ENCODE measurements around the gene RUVBL2. TPM values are rescaled to one million over a fixed set of nuclear protein-coding genes. Genes with fewer than 3 reads are reported as not detected.

RUVBL2 gene
- total RNA-seq, 4 donors from 2014 or later = 69.2 to 120 (median 78.5) TPM

DNA sequence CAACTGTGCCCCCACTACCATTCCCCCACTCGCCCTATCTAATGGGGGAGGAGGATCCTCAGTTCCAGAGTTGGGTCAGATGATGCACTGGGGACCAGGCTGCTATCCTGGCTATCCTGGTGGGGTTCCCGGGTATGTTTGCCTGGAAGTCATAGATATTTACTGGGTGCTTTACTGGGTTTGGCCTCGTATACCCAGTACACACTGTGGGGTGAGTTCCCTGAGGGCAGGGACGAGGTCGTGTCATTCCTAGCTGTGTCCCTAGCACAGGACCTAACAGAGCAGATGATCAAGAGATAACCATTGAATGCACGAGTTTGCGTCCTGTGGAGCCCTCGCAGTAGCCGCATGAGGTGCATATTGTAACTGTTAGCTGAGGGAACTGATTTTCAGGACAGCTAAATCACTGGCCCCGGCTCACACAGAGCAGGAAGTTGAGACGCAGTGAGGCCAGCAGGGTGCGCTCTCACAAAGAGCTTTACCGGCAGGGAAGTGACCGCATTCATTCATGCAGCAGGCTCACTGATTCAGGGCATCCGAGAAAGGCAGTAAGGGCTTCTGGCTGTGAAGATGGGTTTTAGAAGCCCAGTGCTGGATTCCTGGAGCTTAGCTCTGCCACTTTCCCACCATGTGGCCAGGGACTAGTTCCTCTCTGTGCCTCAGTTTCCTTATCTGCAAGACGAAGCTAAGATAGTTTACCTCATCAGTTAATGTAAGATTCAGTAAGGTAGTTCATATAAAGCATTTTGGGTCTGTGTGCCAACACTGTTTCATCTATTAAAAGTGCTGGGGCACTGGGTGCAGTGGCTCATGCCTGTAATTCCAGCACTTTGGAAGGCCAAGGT lies 6.0 kb downstream of the RUVBL2 start:
- no peaks in the 10 kb centered on the region for H3K27me3 ChIP-seq
- DNase-seq (ENCODE audit: low spot score in 2 of 2) = no peak
- 48 to 62% methylated on average over 15 to 16 of the region's 16 CpGs for WGBS, 2 donors
- no peaks in the 10 kb centered on the region for H3K9me3 ChIP-seq
- TF ChIP-seq EP300 (IDR thresholded peaks at IDR 0.05) = no peak
- TF ChIP-seq, protein P1, sequence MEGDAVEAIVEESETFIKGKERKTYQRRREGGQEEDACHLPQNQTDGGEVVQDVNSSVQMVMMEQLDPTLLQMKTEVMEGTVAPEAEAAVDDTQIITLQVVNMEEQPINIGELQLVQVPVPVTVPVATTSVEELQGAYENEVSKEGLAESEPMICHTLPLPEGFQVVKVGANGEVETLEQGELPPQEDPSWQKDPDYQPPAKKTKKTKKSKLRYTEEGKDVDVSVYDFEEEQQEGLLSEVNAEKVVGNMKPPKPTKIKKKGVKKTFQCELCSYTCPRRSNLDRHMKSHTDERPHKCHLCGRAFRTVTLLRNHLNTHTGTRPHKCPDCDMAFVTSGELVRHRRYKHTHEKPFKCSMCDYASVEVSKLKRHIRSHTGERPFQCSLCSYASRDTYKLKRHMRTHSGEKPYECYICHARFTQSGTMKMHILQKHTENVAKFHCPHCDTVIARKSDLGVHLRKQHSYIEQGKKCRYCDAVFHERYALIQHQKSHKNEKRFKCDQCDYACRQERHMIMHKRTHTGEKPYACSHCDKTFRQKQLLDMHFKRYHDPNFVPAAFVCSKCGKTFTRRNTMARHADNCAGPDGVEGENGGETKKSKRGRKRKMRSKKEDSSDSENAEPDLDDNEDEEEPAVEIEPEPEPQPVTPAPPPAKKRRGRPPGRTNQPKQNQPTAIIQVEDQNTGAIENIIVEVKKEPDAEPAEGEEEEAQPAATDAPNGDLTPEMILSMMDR (IDR thresholded peaks at IDR 0.05) = peak; percentile 24 to 57 (median 39)
- H3K36me3 ChIP-seq = peaks cover 0 to 52% (median 5%) of the 10 kb centered on the region in 3 donors
- H3K4me3 ChIP-seq = no peak overlapping the region
- no peak overlapping the region for H3K27ac ChIP-seq
- H3K4me1 ChIP-seq = peaks cover 0 to 9% (median 3%) of the 10 kb centered on the region in 4 donors

DNA sequence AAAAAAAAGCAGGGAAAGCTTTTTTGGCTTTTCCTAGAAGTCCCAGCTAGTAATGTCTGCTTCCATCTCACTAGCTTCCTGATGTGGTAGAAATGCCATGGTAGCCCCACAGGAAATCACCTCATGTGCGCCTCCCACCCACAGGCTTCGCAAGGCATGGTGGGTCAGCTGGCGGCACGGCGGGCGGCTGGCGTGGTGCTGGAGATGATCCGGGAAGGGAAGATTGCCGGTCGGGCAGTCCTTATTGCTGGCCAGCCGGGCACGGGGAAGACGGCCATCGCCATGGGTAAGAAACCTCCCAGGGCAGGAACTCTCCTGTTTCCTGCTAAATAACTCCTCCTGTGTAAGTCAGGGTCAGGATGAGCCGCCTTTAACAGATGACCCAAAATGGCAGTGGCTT lies 10.4 kb downstream of the RUVBL2 start:
- Histone ChIP-seq H3K27ac (no peak overlapping the region), H3K9me3 (no peaks in the 10 kb centered on the region), H3K4me1 (no peaks in the 10 kb centered on the region), H3K36me3 (peaks cover 0 to 93% (median 5%) of the 10 kb centered on the region in 3 donors), H3K27me3 (no peaks in the 10 kb centered on the region), H3K4me3 (no peak overlapping the region)
- TF ChIP-seq EP300 (IDR thresholded peaks at IDR 0.05) (no peak), POLR2A (IDR thresholded peaks at IDR 0.05) (no peak)
- TF ChIP-seq, protein P1 (IDR thresholded peaks at IDR 0.05) = no peak
- no peak for DNase-seq (ENCODE audit: low spot score in 2 of 2)
- 97 to 98% methylated on average over 15 of the region's 15 CpGs for WGBS, 2 donors

DNA sequence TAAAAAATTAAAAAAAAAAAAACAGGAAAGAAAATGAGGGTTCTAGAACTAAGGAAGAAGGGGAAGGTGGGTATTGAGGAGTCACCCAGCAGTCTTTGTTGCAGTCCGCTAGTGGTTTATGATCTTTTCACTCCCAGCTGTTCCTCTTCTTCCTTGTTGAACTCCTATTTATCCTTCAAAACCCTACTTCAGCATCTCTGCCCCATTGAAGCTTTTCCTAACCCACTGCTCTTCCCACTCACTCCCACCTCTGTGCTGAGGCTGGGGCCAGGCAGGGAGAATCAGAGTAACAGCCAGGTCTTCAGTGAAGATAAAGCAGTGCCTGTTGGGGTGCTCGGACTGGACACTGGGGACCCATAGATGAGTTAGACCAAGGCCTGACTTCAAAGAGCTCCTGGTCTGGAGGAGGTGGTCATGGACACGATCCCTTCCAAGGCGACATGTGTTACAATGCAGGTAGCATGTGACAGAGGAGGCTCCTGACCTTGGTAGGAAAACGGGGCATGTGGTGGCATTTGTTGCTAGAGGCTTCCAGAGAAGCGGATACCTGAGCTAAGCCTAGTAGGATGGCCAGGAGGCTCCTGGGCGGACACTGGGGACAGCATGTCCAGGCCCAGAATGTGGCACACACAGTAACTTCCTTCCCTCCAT lies 11.4 kb downstream of the RUVBL2 start:
- H3K4me1 ChIP-seq = no peaks in the 10 kb centered on the region
- H3K36me3 ChIP-seq = peaks cover 0 to 95% (median 8%) of the 10 kb centered on the region in 3 donors
- TF ChIP-seq EP300 (IDR thresholded peaks at IDR 0.05) = no peak
- no peak for TF ChIP-seq POLR2A (IDR thresholded peaks at IDR 0.05)
- TF ChIP-seq, protein P1 (IDR thresholded peaks at IDR 0.05) = no peak
- no peak overlapping the region for H3K27ac ChIP-seq
- no peak overlapping the region for H3K4me3 ChIP-seq
- H3K9me3 ChIP-seq = no peaks in the 10 kb centered on the region
- 92 to 94% methylated on average over 7 of the region's 7 CpGs for WGBS, 2 donors
- no peak for DNase-seq (ENCODE audit: low spot score in 2 of 2)
- H3K27me3 ChIP-seq = no peaks in the 10 kb centered on the region

DNA sequence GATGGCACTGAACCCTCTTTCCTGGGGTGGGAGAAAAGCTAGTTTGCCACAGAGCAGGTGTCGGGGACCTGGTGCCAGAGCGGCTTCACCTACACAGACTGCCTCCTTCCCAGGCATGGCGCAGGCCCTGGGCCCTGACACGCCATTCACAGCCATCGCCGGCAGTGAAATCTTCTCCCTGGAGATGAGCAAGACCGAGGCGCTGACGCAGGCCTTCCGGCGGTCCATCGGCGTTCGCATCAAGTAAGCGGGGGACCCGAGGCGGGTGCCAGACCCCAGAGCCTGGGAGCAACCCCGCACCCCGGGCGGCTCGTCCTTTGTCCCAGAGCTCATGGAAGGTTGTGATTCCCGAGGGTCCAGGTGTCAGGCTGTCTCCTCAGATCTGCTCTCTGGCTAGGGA lies 13.2 kb downstream of the RUVBL2 start:
- WGBS, 2 donors = 93 to 97% methylated on average over 14 to 22 of the region's 22 CpGs

More for the DNA sequence above, 13.2 kb downstream of the RUVBL2 start:
- peaks cover 0 to 96% (median 18%) of the 10 kb centered on the region in 3 donors for H3K36me3 ChIP-seq
- TF ChIP-seq EP300 (IDR thresholded peaks at IDR 0.05) (no peak), POLR2A (IDR thresholded peaks at IDR 0.05) (no peak)
- TF ChIP-seq, protein P1 (IDR thresholded peaks at IDR 0.05) = no peak
- H3K27me3 ChIP-seq = no peaks in the 10 kb centered on the region
- no peaks in the 10 kb centered on the region for H3K9me3 ChIP-seq
- H3K4me1 ChIP-seq = no peaks in the 10 kb centered on the region
- H3K4me3 ChIP-seq = no peak overlapping the region
- no peak overlapping the region for H3K27ac ChIP-seq
- DNase-seq (ENCODE audit: low spot score in 2 of 2) = no peak

Measured in tibial nerve (tissue), 4 donors.